ENCODE data around the gene LOXHD1.
A peak's percentile ranks its signal among the peaks of the same experiment; 100 is the strongest.

Gene LOXHD1

DNA sequence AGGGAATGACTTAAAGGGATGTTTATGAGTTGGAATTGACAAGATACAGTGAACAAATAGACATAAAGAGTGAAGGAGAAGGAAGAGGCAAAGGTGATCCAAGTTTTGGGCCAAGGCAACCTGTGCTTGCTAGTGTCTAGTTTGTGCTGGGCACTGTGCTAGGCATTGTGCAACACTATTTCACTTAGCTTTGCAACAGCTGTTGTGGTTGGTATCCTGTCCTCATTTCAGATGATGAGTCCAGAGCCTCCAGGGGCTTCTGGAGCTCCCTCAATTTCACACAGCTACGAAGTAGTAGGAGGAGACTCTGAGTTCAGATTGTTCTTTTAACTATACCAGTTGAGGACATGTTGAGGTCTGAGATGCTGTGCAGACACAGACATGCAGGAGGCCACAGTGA, 18.1 kb upstream of the LOXHD1 start:
- DNase-seq (ENCODE audit: low read depth) = peak; percentile 35
- TF ChIP-seq, protein P1, sequence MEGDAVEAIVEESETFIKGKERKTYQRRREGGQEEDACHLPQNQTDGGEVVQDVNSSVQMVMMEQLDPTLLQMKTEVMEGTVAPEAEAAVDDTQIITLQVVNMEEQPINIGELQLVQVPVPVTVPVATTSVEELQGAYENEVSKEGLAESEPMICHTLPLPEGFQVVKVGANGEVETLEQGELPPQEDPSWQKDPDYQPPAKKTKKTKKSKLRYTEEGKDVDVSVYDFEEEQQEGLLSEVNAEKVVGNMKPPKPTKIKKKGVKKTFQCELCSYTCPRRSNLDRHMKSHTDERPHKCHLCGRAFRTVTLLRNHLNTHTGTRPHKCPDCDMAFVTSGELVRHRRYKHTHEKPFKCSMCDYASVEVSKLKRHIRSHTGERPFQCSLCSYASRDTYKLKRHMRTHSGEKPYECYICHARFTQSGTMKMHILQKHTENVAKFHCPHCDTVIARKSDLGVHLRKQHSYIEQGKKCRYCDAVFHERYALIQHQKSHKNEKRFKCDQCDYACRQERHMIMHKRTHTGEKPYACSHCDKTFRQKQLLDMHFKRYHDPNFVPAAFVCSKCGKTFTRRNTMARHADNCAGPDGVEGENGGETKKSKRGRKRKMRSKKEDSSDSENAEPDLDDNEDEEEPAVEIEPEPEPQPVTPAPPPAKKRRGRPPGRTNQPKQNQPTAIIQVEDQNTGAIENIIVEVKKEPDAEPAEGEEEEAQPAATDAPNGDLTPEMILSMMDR (conservative IDR thresholded peaks at IDR 0.05; ENCODE audit: control insufficient read depth, insufficient read depth, low read depth, low read length) = no peak
- H3K4me3 ChIP-seq (ENCODE audit: control insufficient read depth, low read depth, low read length) = no peak overlapping the region

DNA sequence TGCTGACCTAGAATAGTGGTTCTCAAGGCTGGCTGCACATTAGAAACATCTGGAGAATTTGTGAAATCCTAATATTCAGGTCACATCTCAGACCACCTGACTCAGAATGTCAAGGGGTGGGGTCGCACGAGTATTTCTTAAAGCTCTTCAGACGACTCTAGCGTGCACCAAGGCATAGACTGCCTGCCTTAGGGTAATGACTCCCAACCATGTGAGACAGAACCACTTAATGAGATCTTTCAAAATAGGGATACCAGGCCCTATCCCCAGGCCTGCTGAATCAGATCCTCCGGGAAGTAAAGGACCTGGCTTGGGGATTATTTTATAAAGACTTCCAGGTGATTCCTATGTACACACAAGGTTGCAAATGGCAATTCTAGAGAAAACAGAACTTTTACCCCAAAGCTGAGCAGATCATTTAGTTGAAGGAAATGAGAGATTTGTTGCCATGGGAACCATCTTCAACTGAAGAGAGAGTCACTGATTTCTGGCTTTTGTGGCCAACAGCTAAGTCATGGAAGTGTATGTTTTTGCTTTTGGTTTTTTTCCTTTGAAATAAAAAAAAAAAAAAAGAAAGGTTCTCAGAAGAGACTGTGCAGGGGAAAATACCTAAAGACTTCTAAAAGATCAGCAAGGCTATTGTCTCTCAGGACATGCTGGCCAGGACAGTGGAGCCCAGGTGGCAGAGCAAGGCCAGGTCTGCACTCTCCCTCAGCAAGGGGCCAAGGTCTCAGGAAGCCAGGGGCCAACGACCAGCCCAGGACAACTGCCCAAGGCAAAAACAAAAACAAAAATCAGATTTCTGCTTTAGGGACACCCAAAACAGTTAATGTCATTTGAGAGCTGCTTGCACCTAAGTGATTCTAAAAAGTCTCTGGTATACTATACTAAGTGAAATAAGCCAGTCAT, 15.3 kb upstream of the LOXHD1 start:
- TF ChIP-seq, protein P1 (conservative IDR thresholded peaks at IDR 0.05; ENCODE audit: control insufficient read depth, insufficient read depth, low read depth, low read length) = no peak
- no peak overlapping the region for H3K4me3 ChIP-seq (ENCODE audit: control insufficient read depth, low read depth, low read length)
- peak; percentile 40 for DNase-seq (ENCODE audit: low read depth)

DNA sequence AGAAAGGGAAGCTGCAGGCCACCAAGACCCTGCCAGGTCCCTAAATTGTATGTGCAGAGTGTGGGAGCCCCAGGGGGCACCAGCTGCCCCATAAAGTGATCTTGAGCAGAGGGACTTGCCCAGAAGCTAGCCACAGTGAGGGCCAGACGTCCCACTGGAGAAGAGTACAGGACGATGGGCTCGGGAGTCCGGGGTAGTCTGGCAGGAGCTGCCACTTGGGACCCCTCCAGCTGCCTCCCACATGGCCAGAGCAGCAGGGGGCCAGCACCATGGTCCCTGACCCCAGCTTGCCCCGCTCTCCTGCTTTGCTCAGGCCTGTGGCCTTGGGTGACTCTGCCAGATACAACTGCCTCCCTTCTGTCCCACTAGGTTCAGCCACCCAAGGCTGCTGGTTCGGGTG, 11.7 kb upstream of the LOXHD1 start:
- DNase-seq (ENCODE audit: low read depth) = no peak
- TF ChIP-seq, protein P1 (conservative IDR thresholded peaks at IDR 0.05; ENCODE audit: control insufficient read depth, insufficient read depth, low read depth, low read length) = no peak
- no peak overlapping the region for H3K4me3 ChIP-seq (ENCODE audit: control insufficient read depth, low read depth, low read length)

DNA sequence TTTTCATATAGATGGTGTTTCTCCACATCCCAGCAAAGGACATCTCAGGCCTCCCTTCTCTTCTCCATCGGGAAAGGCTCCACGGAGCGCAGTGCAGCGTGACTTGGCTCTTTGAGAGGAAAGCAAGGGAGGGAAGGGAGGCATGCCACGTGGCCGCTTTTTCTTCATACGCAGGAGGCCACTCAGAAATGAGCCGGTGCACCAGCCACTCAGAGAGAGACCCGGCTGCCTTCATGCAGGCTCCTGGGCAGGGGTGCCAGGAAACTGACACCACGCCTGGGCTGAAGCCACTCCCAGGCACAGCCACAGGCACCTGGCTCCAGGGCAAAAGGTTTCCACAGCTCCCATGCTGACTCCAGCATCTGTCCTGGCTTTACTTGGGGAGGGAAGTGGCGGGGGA, 11.1 kb upstream of the LOXHD1 start:
- TF ChIP-seq, protein P1 (conservative IDR thresholded peaks at IDR 0.05; ENCODE audit: control insufficient read depth, insufficient read depth, low read depth, low read length) = no peak
- no peak for DNase-seq (ENCODE audit: low read depth)
- no peak overlapping the region for H3K4me3 ChIP-seq (ENCODE audit: control insufficient read depth, low read depth, low read length)

DNA sequence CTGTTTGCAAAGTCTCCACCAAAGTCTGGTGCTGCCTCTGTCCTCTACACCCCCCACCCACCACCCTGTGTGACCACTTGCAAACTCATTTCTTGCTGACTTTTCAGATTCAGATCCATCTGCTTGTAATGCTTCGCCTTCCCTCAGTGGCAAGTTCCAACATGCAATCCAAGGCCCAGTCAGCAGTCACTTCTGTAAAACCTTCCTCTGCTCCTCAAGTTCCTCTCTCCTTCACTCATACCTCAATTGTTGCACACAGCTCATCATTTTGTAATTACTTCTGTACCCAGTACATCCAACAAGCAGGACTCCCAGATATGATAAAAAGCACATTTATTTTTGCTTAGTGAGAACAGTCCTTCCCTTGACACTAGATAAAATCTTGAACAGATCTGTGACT, 6.5 kb upstream of the LOXHD1 start:
- TF ChIP-seq, protein P1 (conservative IDR thresholded peaks at IDR 0.05; ENCODE audit: control insufficient read depth, insufficient read depth, low read depth, low read length) = no peak
- no peak overlapping the region for H3K4me3 ChIP-seq (ENCODE audit: control insufficient read depth, low read depth, low read length)
- no peak for DNase-seq (ENCODE audit: low read depth)

DNA sequence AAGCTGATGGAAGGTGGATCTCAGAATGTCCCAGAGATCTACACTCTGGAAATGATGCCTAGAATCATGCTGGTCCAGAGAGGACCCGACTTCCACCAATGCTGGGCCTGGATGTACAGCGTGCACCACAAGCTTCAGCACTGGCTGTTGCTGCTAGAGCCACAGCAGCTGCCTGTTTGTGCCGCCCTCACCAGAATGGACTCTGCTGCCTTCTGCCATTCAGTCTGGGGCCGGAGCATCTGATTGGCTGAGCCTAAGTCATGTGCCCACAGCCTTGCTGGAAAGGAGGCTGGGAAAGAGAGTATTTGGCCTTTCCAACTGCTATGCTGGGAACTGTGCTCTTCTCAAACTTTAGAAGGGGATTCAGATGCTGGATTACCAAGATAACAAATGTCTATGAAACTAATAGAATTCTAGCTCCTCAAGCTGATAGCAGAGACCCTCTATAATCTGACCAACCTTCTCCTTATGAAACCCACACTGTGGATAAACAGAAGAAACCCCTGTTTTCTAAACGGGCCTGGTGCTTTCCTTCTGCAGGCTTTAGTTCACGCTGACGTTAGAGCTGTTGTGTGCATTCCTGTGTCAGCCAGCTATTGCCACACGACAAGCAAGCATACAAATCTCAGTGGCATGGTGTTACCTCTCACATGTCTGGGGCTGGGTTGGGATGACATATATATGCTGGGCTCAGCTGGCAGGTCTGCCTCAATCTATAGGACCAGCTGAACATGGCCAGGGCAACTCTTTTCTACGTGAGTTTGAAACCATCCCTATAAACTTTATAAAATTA, 4.1 kb upstream of the LOXHD1 start:
- H3K4me3 ChIP-seq (ENCODE audit: control insufficient read depth, low read depth, low read length) = no peak overlapping the region
- peak; percentile 23 for DNase-seq (ENCODE audit: low read depth)
- TF ChIP-seq, protein P1 (conservative IDR thresholded peaks at IDR 0.05; ENCODE audit: control insufficient read depth, insufficient read depth, low read depth, low read length) = no peak
